ENCODE results near the gene OGN. TPM values are rescaled to one million over a fixed set of nuclear protein-coding genes. Genes with fewer than 3 reads are reported as not detected.

The OGN gene
- total RNA-seq, 1 experiment from 2014 or later, result not detected

GRCh38 chr9:92405818-92406217 lies 1.4 kb upstream of the OGN start:
- H3K4ac ChIP-seq (ENCODE audit: low read depth, low read length), result no peak overlapping the region
- no peak overlapping the region for H2AK5ac ChIP-seq (ENCODE audit: insufficient read length, low read length)
- no peak overlapping the region for H2AFZ ChIP-seq (ENCODE audit: low read length)
- H3K4me1 Mint-ChIP-seq, result 0 out of 4 replicates have a peak, but pooled peaks cover 0 to 3% of the 10 kb centered on the region in 2 experiments
- no peak for DNase-seq
- no peaks in the 10 kb centered on the region for H3K36me3 Mint-ChIP-seq (ENCODE audit: insufficient read depth in 1 of 3, low read depth in 3 of 3)
- H2BK20ac ChIP-seq (ENCODE audit: low read depth, low read length, poor library complexity, severe bottlenecking), result no peak overlapping the region
- no peaks in the 10 kb centered on the region for H3K9me3 ChIP-seq (ENCODE audit: control insufficient read depth, low read depth, low read length)
- H2BK12ac ChIP-seq (ENCODE audit: insufficient read length, low read depth, low read length), result no peak overlapping the region
- H3K4me1 ChIP-seq (ENCODE audit: insufficient read depth, low read length), result no peaks in the 10 kb centered on the region
- no peak overlapping the region for H3K14ac ChIP-seq (ENCODE audit: insufficient read depth, low read length)
- no peak overlapping the region for H3K4me2 ChIP-seq (ENCODE audit: insufficient read depth, insufficient read length, low read length)
- no peak overlapping the region for H3K4me3 Mint-ChIP-seq
- H3K23me2 ChIP-seq (ENCODE audit: insufficient read length, low read depth, low read length, poor library complexity, severe bottlenecking), result no peaks in the 10 kb centered on the region
- H4K5ac ChIP-seq (ENCODE audit: insufficient read length, low read depth, low read length), result no peak overlapping the region
- H4K20me1 ChIP-seq (ENCODE audit: control insufficient read depth, insufficient read depth, insufficient read length), result no peaks in the 10 kb centered on the region
- no peak overlapping the region for H3K18ac ChIP-seq (ENCODE audit: insufficient read length, low read depth, low read length)
- no peak overlapping the region for H2BK5ac ChIP-seq (ENCODE audit: insufficient read length, low read length)
- no peak overlapping the region for H3K9ac ChIP-seq (ENCODE audit: extremely low read depth, insufficient read length, low read length)
- H3K9me3 Mint-ChIP-seq, result no peaks in the 10 kb centered on the region
- H3K56ac ChIP-seq (ENCODE audit: insufficient read length, low read depth, low read length), result no peak overlapping the region
- no peak overlapping the region for H2BK15ac ChIP-seq (ENCODE audit: low read depth, low read length)
- H3K27ac ChIP-seq (ENCODE audit: insufficient read length, low read depth, low read length), result no peak overlapping the region
- WGBS (ENCODE audit: extremely low coverage, insufficient read length, low lambda C conversion rate), result no CpG with 5 or more reads among the region's 4 CpGs
- H4K91ac ChIP-seq (ENCODE audit: insufficient read length, low read depth, low read length), result no peak overlapping the region
- no peak for TF ChIP-seq CTCF (conservative IDR thresholded peaks at IDR 0.05)
- H3K79me1 ChIP-seq (ENCODE audit: insufficient read depth, low read depth, low read length, poor library complexity, severe bottlenecking), result no peaks in the 10 kb centered on the region
- H4K8ac ChIP-seq (replicated peaks; ENCODE audit: insufficient read length, low read depth, low read length), result no peak overlapping the region
- no peak overlapping the region for H2BK120ac ChIP-seq (ENCODE audit: low read depth, low read length, poor library complexity, severe bottlenecking)
- no peak overlapping the region for H3K27ac Mint-ChIP-seq
- no peak overlapping the region for H3T11ph ChIP-seq (ENCODE audit: low read length)
- H3K27me3 ChIP-seq (ENCODE audit: insufficient read depth, low read length), result no peaks in the 10 kb centered on the region
- no peaks in the 10 kb centered on the region for H3K27me3 Mint-ChIP-seq (ENCODE audit: low read depth)
- H3K79me2 ChIP-seq (ENCODE audit: insufficient read depth, low read length), result no peaks in the 10 kb centered on the region
- no peak overlapping the region for H3K23ac ChIP-seq (ENCODE audit: insufficient read length, low read depth, low read length)

Data from H9 (cell line).